Measurements from ENCODE around the gene CABP4.
A peak's percentile ranks its signal among the peaks of the same experiment; 100 is the strongest.

The CABP4 gene

DNA sequence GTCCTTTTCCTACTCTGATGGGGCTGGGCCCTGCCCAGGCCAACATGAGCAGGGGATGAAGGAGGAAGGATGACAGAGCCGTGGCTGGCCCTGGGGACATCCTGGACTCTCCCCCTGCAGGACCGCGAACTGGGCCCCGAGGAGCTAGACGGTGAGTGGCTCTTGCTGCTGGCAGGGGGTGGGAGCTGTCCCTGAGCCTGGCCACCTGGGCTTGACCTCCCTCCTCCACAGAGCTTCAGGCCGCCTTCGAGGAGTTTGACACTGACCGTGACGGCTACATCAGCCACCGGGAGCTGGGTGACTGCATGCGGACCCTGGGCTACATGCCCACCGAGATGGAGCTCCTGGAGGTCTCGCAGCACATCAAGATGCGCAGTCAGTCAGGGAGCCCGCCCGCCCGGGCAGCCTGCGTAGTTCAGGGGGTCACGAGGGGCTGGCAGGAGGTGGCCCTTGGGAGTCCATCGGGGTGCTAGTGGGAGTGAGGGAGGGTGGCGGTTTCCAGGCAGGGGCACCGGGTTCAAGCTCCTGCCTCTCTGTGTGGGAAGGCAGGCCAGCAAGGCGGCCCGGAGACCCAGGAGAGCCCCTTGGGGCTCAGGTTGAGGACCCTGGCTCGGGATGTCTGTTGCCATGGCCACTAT is 1.0 kb downstream of the CABP4 start:
- in situ Hi-C loops (cut with HindIII; ENCODE audit: low sequenced_read_pairs): no loop called here
- TF ChIP-seq, protein P1, sequence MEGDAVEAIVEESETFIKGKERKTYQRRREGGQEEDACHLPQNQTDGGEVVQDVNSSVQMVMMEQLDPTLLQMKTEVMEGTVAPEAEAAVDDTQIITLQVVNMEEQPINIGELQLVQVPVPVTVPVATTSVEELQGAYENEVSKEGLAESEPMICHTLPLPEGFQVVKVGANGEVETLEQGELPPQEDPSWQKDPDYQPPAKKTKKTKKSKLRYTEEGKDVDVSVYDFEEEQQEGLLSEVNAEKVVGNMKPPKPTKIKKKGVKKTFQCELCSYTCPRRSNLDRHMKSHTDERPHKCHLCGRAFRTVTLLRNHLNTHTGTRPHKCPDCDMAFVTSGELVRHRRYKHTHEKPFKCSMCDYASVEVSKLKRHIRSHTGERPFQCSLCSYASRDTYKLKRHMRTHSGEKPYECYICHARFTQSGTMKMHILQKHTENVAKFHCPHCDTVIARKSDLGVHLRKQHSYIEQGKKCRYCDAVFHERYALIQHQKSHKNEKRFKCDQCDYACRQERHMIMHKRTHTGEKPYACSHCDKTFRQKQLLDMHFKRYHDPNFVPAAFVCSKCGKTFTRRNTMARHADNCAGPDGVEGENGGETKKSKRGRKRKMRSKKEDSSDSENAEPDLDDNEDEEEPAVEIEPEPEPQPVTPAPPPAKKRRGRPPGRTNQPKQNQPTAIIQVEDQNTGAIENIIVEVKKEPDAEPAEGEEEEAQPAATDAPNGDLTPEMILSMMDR (IDR thresholded peaks at IDR 0.05; ENCODE audit: low read depth, low read length, missing control alignments): no peak
- no peak for DNase-seq (ENCODE audit: low read depth)
- no peak overlapping the region for H3K4me3 ChIP-seq (ENCODE audit: low read depth, low read length)

DNA sequence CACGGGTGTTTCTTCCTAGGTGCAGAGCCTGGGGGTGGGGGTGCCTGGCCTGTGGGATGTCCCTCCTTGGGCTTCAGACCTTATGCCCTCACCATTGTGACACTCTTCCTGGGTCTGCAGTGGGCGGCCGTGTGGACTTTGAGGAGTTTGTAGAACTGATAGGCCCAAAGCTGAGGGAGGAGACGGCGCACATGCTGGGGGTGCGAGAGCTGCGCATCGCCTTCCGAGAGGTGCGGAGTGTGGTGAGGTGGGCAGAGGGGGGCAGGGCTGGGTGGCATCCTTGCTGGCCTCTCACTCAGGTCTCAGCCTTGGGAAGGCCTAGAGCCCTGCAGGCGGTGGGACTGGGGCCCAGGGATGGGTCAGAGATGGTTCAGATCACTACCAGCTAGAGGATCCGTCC is 2.3 kb downstream of the CABP4 start:
- in situ Hi-C loops (cut with HindIII; ENCODE audit: low sequenced_read_pairs): no loop called here
- TF ChIP-seq, protein P1 (IDR thresholded peaks at IDR 0.05; ENCODE audit: low read depth, low read length, missing control alignments): no peak
- no peak for DNase-seq (ENCODE audit: low read depth)
- no peak overlapping the region for H3K4me3 ChIP-seq (ENCODE audit: low read depth, low read length)

DNA sequence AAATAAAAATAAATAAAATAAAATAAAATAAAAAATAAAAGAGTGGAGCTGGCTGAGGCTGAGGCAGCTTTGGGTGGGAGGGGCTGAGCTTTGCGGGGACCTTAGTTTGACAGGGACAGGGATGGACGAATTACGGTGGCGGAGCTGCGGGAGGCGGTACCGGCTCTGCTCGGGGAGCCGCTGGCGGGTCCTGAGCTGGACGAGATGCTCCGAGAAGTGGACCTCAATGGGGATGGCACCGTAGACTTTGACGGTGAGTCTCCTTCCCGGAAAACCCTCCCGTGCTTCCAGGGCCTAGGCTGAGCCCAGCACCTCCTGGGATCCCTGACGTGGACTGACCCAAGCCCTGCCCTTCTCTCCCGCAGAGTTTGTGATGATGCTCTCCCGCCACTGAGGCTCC is 3.1 kb downstream of the CABP4 start:
- DNase-seq (ENCODE audit: low read depth): no peak
- in situ Hi-C loops (cut with HindIII; ENCODE audit: low sequenced_read_pairs): no loop called here
- no peak overlapping the region for H3K4me3 ChIP-seq (ENCODE audit: low read depth, low read length)
- TF ChIP-seq, protein P1 (IDR thresholded peaks at IDR 0.05; ENCODE audit: low read depth, low read length, missing control alignments): no peak

DNA sequence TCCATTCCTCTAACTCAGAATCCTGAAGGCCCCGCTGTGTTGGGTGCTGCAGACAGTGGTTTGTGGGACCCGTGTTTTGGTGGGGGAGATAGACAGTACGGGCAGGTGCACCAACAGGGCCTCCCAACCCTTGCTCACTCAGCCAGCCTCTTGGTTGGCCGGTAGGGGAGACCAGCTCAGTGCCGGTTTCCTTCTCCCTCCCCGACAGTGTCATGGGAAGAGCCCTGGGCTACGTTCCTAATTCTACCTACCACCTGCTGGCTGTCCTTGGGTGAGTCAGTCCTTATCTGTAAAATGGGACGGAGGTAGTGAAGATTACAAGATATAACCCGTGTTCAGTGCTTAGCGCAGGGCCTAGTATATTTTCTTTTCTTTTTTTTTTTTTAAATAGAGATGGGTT is 8.0 kb downstream of the CABP4 start:
- TF ChIP-seq, protein P1 (IDR thresholded peaks at IDR 0.05; ENCODE audit: low read depth, low read length, missing control alignments): no peak
- no peak overlapping the region for H3K4me3 ChIP-seq (ENCODE audit: low read depth, low read length)
- in situ Hi-C loops (cut with HindIII; ENCODE audit: low sequenced_read_pairs): no loop called here
- DNase-seq (ENCODE audit: low read depth): no peak

DNA sequence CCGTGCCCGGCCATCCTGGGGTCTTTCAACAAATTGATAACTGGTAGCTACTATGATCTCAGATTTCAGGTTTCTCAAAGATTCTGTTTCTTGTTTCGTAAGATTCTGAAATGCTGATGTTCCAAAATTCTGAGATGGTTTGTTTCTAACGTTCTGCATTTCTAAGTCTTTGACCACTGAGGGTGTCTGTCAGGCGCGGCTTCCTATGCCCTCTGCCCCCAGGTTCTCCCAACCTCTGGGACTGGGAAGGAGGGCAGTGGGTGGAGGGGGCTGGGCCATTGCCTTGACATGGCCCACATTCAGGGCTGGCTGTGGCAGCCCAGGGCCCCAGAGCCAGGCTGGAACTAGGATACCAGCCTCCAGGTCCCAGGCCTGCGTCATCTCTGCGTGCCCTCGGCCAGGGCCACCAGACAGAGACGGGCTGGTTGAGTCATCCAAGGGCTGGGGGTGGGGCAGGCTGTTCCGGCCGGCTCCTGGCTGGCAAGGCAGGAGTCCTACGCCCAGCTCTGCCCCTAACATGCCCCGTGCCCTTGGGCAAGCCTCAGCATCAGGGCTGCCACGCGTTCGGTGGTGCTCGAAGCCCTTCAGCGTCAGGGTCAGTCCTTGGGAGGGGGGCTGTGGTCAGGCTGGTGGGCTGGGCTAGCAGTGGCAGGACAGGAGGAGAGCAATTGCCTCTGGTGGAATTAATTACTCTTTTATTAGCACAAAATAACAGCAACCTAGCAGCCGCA is 8.7 kb downstream of the CABP4 start:
- TF ChIP-seq, protein P1 (IDR thresholded peaks at IDR 0.05; ENCODE audit: low read depth, low read length, missing control alignments): no peak
- H3K4me3 ChIP-seq (ENCODE audit: low read depth, low read length): peak overlapping the region; percentile 54
- DNase-seq (ENCODE audit: low read depth): no peak
- in situ Hi-C loops (cut with HindIII; ENCODE audit: low sequenced_read_pairs): no loop called here

DNA sequence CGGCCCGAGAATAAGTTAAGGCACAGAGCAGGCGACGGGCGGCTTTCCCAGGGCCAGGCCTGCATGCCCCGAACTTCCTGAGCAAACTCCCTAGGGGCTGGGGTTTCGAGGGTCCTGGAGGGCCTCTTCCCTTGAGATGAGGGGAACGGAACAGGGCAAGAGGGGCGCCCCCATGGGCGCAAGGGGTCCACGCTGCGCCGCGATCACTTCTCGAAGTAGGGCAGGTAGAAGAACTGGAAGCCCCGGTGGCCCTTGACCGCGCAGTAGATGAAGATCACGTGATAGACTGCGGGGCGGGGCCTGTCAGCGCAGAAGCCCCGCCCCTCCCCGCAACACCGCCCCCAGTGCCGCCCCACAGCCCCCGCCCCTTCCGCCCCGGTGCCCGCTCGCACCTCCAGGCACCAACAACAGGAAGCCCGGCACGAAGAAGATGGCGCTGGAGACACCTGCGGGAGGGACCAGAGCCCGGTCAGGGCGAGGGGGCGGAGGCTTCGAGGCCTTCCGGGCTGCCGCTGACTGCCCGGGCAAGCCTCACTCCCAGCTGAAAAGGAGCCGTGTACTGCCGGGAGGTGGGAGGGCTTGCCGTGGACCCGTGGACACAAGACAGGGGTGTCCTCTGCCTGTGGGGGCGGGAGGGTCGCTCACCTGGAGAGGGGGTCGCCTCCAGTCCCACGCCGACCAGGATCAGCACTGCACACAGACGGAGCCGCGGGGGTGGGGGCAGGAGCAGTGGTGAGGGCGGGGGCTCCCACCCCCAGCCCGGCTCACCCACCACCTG is 9.4 kb downstream of the CABP4 start:
- TF ChIP-seq, protein P1 (IDR thresholded peaks at IDR 0.05; ENCODE audit: low read depth, low read length, missing control alignments): no peak
- in situ Hi-C loops (cut with HindIII; ENCODE audit: low sequenced_read_pairs): no loop called here
- peak overlapping the region; percentile 54 for H3K4me3 ChIP-seq (ENCODE audit: low read depth, low read length)
- DNase-seq (ENCODE audit: low read depth): no peak

Measured in astrocyte of the cerebellum (primary cell).